ENCODE data around the gene PSTPIP2.

The PSTPIP2 gene

GRCh38 chr18:46001074-46001473 is 71.0 kb downstream of the PSTPIP2 start:
- Histone ChIP-seq H4K20me1 (ENCODE audit: low read depth, low read length) (no peaks in the 10 kb centered on the region), H3K27me3 (ENCODE audit: low read length) (no peaks in the 10 kb centered on the region), H3K9me3 (ENCODE audit: insufficient read depth, low read length) (no peaks in the 10 kb centered on the region), H3K79me2 (ENCODE audit: insufficient read depth, low read length) (no peaks in the 10 kb centered on the region), H3K36me3 (ENCODE audit: low read length) (no peaks in the 10 kb centered on the region), H3K27ac (ENCODE audit: low read depth, low read length) (no peak overlapping the region), H3K4me2 (ENCODE audit: low read depth, low read length, poor library complexity, severe bottlenecking) (no peak overlapping the region), H3K9me2 (replicated peaks; ENCODE audit: insufficient read depth, low read length) (no peaks in the 10 kb centered on the region), H2AFZ (ENCODE audit: low read depth, low read length, severe bottlenecking) (no peak overlapping the region), H3K9ac (ENCODE audit: low read length) (no peak overlapping the region), H3K4me3 (ENCODE audit: insufficient read depth, low read length, poor library complexity, severe bottlenecking) (no peak overlapping the region), H3F3A (ENCODE audit: insufficient read depth) (no peaks in the 10 kb centered on the region)
- TF ChIP-seq CTCF (IDR thresholded peaks at IDR 0.05; ENCODE audit: insufficient read depth, low read length, poor library complexity, severe bottlenecking) (no peak), EZH2phosphoT487 (conservative IDR thresholded peaks at IDR 0.05; ENCODE audit: low read length) (no peak)

GRCh38 chr18:45999536-45999935 is 72.5 kb downstream of the PSTPIP2 start:
- Histone ChIP-seq H3K4me2 (ENCODE audit: low read depth, low read length, poor library complexity, severe bottlenecking) (no peak overlapping the region), H2AFZ (ENCODE audit: low read depth, low read length, severe bottlenecking) (no peak overlapping the region), H3K79me2 (ENCODE audit: insufficient read depth, low read length) (no peaks in the 10 kb centered on the region), H3K9me3 (ENCODE audit: insufficient read depth, low read length) (no peaks in the 10 kb centered on the region), H3K9ac (ENCODE audit: low read length) (no peak overlapping the region), H3K9me2 (replicated peaks; ENCODE audit: insufficient read depth, low read length) (no peaks in the 10 kb centered on the region), H3K4me3 (ENCODE audit: insufficient read depth, low read length, poor library complexity, severe bottlenecking) (no peak overlapping the region), H3K36me3 (ENCODE audit: low read length) (no peaks in the 10 kb centered on the region), H4K20me1 (ENCODE audit: low read depth, low read length) (no peaks in the 10 kb centered on the region), H3F3A (ENCODE audit: insufficient read depth) (no peaks in the 10 kb centered on the region), H3K27ac (ENCODE audit: low read depth, low read length) (no peak overlapping the region), H3K27me3 (ENCODE audit: low read length) (no peaks in the 10 kb centered on the region)
- no peak for TF ChIP-seq EZH2phosphoT487 (conservative IDR thresholded peaks at IDR 0.05; ENCODE audit: low read length)
- no peak for TF ChIP-seq CTCF (IDR thresholded peaks at IDR 0.05; ENCODE audit: insufficient read depth, low read length, poor library complexity, severe bottlenecking)

- Histone ChIP-seq H4K20me1 (ENCODE audit: low read depth, low read length) (no peaks in the 10 kb centered on the region), H3K9me3 (ENCODE audit: insufficient read depth, low read length) (no peaks in the 10 kb centered on the region), H3K9me2 (replicated peaks; ENCODE audit: insufficient read depth, low read length) (no peaks in the 10 kb centered on the region), H3K4me3 (ENCODE audit: insufficient read depth, low read length, poor library complexity, severe bottlenecking) (no peak overlapping the region), H3K4me2 (ENCODE audit: low read depth, low read length, poor library complexity, severe bottlenecking) (no peak overlapping the region), H2AFZ (ENCODE audit: low read depth, low read length, severe bottlenecking) (no peak overlapping the region), H3K27ac (ENCODE audit: low read depth, low read length) (no peak overlapping the region), H3F3A (ENCODE audit: insufficient read depth) (no peaks in the 10 kb centered on the region), H3K36me3 (ENCODE audit: low read length) (no peaks in the 10 kb centered on the region), H3K79me2 (ENCODE audit: insufficient read depth, low read length) (no peaks in the 10 kb centered on the region), H3K9ac (ENCODE audit: low read length) (no peak overlapping the region), H3K27me3 (ENCODE audit: low read length) (no peaks in the 10 kb centered on the region)
- TF ChIP-seq EZH2phosphoT487 (conservative IDR thresholded peaks at IDR 0.05; ENCODE audit: low read length) (no peak), CTCF (IDR thresholded peaks at IDR 0.05; ENCODE audit: insufficient read depth, low read length, poor library complexity, severe bottlenecking) (no peak)
Observed at GRCh38 chr18:45998244-45998643, 73.8 kb downstream of the PSTPIP2 start.

Measured in SU-DHL-6 (cell line).